Lower lobe of right lung (tissue), 2 donors: ENCODE measurements around the gene CACNA2D1. TPM values are rescaled to one million over a fixed set of nuclear protein-coding genes. Genes with fewer than 3 reads are reported as not detected.

Experiments used
- ATAC-seq, 2 donors: fragments of 200-7000 bp; cut with Tn5 transposase; one replicate each; pipeline ENCODE4 v1.9.1; 2020 to 2022; ENCODE audit warnings: mild to moderate bottlenecking in 2 of 2, moderate library complexity in 2 of 2
- DNase-seq: peaks from one replicate; pipeline ENCODE4 v3.0.0-alpha.2; 2020
- H3K27ac ChIP-seq: fragments of 200-600 bp; one replicate; pipeline ENCODE4 v1.8.0; 2022
- H3K27me3 ChIP-seq: fragments of 200-600 bp; one replicate; pipeline ENCODE4 v1.8.0; 2022; ENCODE audit warnings: low read depth
- H3K36me3 ChIP-seq: fragments of 200-600 bp; one replicate; pipeline ENCODE4 v1.8.0; 2022; ENCODE audit warnings: mild to moderate bottlenecking
- H3K4me1 ChIP-seq: fragments of 200-600 bp; one replicate; pipeline ENCODE4 v1.8.0; 2022
- H3K4me3 ChIP-seq: fragments of 200-600 bp; one replicate; pipeline ENCODE4 v1.8.0; 2022; ENCODE audit warnings: mild to moderate bottlenecking
- H3K9me3 ChIP-seq: fragments of 200-600 bp; one replicate; pipeline ENCODE4 v1.8.0; 2022
- intact Hi-C: fragments of 100-400 bp; cut with DNase I; formaldehyde crosslinking; loops from one replicate; pipeline ENCODE4 v1.11.0; 2022
- total RNA-seq: library from RNA; stranded (reverse); fragmentation: NEBNext Ultra II Directional; extraction: Animal tissue kit (Norgen Biotek cat#: 25700); gene quantifications from one replicate; pipeline ENCODE4 v1.2.1, GENCODE V29; 2021
- TF ChIP-seq, protein P1 (sequence below): fragments of 200-600 bp; IDR thresholded peaks from one replicate; pipeline ENCODE4 v1.8.0; 2022; ENCODE audit warnings: antibody characterized with exemption, mild to moderate bottlenecking
- donor health status: DM: no; HTN: yes; CAD: no; lungs with severe emphysema.

The CACNA2D1 gene
- total RNA-seq, 1 donor from 2014 or later: 12.5 TPM

- ATAC-seq: no peak
- Histone ChIP-seq H3K27me3 (no peaks in the 10 kb centered on the region), H3K36me3 (no peaks in the 10 kb centered on the region), H3K4me1 (no peaks in the 10 kb centered on the region), H3K9me3 (no peaks in the 10 kb centered on the region), H3K27ac (no peak overlapping the region), H3K4me3 (no peak overlapping the region)
- no peak for DNase-seq
- intact Hi-C loops: no loop called here
- TF ChIP-seq, protein P1, sequence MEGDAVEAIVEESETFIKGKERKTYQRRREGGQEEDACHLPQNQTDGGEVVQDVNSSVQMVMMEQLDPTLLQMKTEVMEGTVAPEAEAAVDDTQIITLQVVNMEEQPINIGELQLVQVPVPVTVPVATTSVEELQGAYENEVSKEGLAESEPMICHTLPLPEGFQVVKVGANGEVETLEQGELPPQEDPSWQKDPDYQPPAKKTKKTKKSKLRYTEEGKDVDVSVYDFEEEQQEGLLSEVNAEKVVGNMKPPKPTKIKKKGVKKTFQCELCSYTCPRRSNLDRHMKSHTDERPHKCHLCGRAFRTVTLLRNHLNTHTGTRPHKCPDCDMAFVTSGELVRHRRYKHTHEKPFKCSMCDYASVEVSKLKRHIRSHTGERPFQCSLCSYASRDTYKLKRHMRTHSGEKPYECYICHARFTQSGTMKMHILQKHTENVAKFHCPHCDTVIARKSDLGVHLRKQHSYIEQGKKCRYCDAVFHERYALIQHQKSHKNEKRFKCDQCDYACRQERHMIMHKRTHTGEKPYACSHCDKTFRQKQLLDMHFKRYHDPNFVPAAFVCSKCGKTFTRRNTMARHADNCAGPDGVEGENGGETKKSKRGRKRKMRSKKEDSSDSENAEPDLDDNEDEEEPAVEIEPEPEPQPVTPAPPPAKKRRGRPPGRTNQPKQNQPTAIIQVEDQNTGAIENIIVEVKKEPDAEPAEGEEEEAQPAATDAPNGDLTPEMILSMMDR: no peak
Measured at GRCh38 chr7:82396343-82396742, 47.2 kb downstream of the CACNA2D1 start.

GRCh38 chr7:82395147-82395546, 48.4 kb downstream of the CACNA2D1 start:
- H3K27me3 ChIP-seq: no peaks in the 10 kb centered on the region
- TF ChIP-seq, protein P1: no peak
- no peaks in the 10 kb centered on the region for H3K4me1 ChIP-seq
- no peak overlapping the region for H3K27ac ChIP-seq
- H3K36me3 ChIP-seq: no peaks in the 10 kb centered on the region
- intact Hi-C loops: no loop called here
- ATAC-seq (no peak), DNase-seq (no peak)
- H3K9me3 ChIP-seq: no peaks in the 10 kb centered on the region
- no peak overlapping the region for H3K4me3 ChIP-seq

- TF ChIP-seq, protein P1: no peak
- intact Hi-C loops: no loop called here
Measured at GRCh38 chr7:82393840-82394220, 49.7 kb downstream of the CACNA2D1 start.

GRCh38 chr7:82393076-82393839, 50.3 kb downstream of the CACNA2D1 start:
- Histone ChIP-seq H3K9me3 (no peaks in the 10 kb centered on the region), H3K36me3 (no peaks in the 10 kb centered on the region), H3K27me3 (no peaks in the 10 kb centered on the region), H3K4me1 (no peaks in the 10 kb centered on the region), H3K27ac (no peak overlapping the region), H3K4me3 (no peak overlapping the region)
- TF ChIP-seq, protein P1: no peak
- intact Hi-C loops: no loop called here
- ATAC-seq (no peak), DNase-seq (no peak)

More at GRCh38 chr7:82393840-82394220, 49.7 kb downstream of the CACNA2D1 start:
- Histone ChIP-seq H3K27ac (no peak overlapping the region), H3K36me3 (no peaks in the 10 kb centered on the region), H3K27me3 (no peaks in the 10 kb centered on the region), H3K4me3 (no peak overlapping the region), H3K4me1 (no peaks in the 10 kb centered on the region), H3K9me3 (no peaks in the 10 kb centered on the region)
- no peak for DNase-seq
- no peak for ATAC-seq

DNA sequence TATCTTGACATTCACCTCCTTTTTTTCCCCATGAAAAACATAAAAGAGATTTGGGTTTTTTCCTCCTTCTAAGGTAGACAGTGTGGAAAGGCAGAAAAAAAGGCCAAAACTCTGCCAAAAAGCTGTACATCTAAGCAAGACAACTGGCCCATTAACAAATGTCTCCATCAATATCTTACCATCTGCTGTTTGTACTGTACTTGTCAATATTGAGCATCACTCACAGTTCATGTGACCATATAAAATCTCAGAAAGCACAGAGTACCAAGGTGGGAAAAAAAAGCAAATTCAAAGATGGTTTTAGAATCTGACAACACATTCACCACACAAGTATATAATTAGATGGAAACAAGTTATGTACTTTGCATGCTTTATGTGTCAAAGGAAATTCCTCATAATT, 52.6 kb downstream of the CACNA2D1 start:
- ATAC-seq: no peak
- Histone ChIP-seq H3K36me3 (no peaks in the 10 kb centered on the region), H3K27me3 (no peaks in the 10 kb centered on the region), H3K27ac (no peak overlapping the region), H3K9me3 (no peaks in the 10 kb centered on the region), H3K4me3 (no peak overlapping the region), H3K4me1 (no peaks in the 10 kb centered on the region)
- no peak for DNase-seq
- intact Hi-C loops: no loop called here
- TF ChIP-seq, protein P1: no peak
